NCI-H128 (cell line): ENCODE data around the gene CRISPLD2.
"Not testable (repeated sequence)": the region's sequence is repeated elsewhere in the genome, so short reads cannot be mapped to it uniquely, and the experiment has no call there.

Experiments
- DNase-seq: peaks from one replicate; lab custom pipeline; 2025; ENCODE audit not compliant: unreplicated experiment; lab: John Stamatoyannopoulos, UW

CRISPLD2 gene

DNA sequence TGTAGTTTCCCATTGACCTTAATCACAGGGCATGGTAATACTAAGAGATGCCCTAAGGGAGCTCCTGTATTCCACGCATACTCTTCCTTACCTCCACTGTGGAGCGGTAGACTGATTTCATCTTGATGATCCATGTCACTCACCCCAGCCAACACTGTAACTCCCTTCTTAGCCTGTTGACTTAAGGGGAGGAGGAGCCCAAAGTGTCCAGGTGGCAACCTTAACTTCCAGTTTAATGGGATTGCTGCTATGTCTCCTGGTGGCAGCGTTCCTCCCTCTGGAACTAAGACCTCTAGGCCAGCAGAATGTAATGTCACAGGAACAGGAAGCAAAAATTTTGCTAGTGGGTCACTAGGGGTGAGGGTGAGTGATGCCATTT is 36.4 kb downstream of the CRISPLD2 start:
- DNase-seq = not testable (repeated sequence)

DNA sequence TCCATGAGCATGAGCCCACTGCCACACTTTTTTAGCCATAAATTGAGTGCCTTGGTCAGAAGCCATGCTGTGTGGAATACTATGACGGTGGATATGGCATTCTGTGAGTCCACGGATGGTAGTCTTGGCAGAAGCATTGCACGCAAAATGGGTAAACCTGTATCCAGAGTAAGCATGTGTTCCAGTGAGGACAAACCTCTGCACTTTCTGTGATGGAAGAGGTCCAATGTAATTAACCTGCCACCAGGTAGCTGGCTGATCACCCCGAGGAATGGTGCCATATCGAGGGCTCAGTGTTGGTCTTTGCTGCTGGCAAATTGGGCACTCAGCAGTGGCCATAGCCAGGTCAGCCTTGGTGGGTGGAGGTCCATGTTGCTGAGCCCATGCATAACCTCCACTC is 37.0 kb downstream of the CRISPLD2 start:
- DNase-seq = not testable (repeated sequence)

DNA sequence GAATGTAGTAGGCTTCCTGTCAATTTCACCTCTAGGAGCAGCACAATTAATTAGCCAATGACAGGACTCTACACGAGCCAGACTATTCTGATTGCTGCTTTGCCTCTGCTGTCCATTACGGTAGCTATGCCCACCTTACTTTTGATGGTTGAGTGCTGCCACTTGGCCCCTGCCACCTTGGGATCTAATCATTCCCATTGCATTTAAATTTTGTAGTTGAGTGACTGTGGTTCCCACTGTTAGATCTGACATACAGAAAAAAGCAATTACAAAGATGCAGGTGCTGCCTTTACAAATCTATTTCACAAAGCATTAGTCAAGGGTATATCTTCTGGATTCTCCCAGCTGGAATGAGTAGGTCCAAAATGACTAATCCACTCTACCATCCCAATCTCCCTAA is 39.9 kb downstream of the CRISPLD2 start:
- DNase-seq = no peak

DNA sequence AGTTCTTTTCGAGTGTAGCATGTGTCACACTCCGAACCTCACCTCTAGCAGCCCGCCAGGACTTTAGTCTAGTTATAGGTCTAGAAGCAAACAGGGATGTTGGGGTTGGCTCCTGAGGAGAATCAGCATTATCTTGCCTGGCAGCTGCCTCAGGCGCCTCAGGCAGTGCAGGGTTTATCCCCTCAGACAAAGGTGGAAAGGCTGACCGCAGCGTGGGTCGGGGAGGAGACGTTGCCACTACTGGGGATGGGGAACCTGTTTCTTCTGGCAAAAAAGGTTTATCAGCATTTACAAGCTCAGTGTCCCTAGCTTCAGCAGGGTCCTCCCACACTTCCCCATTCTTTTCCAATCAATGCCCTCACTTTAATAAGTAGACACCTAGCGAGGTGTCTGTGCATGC is 40.6 kb downstream of the CRISPLD2 start:
- no peak for DNase-seq

DNA sequence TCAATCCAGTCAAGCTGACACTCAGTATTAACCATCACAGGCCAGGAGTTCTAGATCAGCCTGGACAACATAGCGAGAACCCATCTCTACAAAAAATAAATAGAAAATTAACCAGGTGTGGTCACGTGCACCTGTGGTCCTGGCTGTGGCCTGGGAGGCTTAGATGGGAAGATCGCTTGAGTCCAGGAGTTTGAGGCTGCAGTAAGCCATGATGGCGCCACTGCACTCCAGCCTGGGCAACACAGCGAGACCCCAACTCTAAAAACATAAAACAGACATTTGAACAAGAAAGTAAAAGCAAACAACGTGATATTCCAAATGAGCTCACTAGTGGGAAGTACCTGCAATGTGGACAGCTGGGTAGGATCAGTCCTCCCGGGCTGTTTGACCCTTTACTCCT is 41.9 kb downstream of the CRISPLD2 start:
- no peak for DNase-seq

DNA sequence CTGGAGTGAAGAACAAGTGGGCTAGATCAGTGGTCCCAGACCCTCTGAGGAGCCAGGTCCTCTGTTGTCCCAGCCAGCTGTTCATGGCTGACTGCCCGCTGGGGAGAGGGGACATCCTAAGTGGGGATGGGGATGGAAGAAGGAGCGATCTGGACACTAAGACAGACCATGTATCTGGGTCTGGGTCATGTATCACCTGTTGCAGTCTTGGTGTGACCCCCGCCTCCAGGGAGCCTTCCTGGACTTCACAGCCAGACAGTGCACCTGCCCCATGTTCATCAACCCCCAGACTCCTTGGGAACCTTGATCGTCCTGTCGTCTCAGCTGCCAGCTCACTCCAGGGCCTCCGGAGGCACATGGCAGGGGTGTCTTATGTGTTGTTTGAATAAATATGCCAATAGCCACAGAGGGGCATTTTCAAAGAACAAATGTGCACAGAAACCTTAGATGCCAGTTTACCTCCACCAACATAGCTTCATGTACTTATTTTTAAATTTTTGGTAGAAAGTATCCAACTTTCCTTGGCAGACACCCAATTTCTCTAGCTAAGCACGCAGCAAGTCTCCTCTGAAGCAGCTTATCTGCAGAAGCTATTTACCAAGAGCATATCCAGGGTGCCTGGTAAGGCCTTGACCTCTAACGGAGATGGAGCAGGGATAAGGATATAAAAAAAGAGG is 43.2 kb downstream of the CRISPLD2 start:
- DNase-seq = no peak

DNA sequence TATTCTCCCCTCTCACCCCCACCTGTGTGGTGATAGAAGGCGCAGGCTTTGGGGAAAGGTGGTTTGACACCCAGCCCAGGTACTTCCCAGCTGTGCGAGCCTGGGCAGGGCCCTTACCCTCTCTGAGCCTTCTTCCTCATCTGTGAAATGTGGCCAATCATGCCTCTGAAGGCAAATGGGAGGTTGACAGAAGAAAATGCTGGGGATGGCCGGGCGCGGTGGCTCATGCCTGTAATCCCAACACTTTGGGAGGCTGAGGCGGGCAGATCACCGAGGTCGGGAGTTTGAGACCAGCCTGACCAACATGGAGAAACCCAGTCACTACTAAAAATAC is 43.7 kb downstream of the CRISPLD2 start:
- DNase-seq = no peak

DNA sequence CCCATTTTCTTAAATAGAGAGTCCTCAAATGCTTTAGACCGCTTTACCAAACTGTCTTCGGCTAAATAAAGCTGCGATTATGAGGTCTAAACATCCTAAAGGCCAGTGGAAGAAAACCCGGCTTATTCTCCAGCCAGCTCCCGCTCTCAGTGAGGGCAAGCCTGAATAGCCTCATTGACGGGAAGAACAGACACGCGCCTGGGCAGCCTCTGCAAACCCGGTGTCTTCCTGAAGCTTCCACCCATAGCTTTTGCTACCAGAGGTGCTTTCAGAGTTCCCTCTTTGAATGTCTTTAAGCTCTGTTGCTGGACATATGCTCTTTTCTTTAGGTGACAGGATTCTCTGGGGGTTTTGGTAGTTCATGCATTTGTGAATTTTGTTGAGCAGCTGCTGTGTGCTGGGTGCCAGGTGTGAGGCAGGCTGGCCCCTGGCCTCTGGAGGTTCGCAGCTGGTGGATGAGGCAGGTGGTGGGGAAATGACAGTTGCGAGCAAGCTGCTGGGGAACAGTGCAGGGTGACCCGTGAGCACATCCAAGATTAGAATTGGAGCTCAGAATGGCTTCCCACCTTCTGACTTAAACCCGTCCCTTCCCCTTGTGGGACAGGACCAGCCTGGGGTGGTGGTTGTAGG is 44.7 kb downstream of the CRISPLD2 start:
- DNase-seq = no peak

DNA sequence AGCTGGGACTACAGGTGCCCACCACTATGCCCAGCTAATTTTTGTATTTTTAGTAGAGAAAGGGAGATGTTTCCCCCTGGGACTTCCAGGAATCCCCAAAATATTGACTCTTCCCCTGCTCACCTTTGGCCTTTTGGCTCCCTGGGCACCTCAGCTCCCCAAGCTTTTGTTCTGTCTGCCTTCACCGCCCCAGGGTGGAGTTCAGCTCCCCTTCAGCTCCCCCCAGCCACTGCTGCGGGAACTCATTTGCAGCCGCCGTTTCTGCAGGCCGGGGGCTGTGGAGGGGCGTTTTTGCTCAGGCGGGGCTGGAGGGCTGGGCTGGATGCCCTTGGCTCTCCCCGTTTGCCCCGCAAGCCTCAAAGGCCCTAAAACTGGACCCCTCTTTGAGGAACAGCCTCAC is 47.9 kb downstream of the CRISPLD2 start:
- no peak for DNase-seq

DNA sequence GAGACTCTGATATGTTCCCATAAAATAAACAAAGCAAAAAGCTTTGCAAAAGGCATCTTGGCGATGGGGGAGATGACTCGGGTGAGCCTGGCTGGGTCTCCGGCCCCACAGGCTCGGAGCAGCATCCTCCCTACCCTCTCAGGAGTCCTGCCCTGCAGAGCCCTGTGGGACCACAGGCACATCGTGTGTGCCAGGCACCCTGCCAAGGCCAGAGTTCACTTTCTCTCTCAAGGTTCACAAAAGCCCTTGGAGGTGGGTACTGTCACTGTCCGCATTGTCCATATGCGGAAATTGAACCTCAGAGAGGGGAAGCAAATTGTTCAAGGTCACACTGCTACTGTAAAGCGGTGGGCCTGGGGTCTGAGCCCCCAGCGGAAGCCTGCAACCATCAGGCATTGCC is 48.5 kb downstream of the CRISPLD2 start:
- no peak for DNase-seq

DNA sequence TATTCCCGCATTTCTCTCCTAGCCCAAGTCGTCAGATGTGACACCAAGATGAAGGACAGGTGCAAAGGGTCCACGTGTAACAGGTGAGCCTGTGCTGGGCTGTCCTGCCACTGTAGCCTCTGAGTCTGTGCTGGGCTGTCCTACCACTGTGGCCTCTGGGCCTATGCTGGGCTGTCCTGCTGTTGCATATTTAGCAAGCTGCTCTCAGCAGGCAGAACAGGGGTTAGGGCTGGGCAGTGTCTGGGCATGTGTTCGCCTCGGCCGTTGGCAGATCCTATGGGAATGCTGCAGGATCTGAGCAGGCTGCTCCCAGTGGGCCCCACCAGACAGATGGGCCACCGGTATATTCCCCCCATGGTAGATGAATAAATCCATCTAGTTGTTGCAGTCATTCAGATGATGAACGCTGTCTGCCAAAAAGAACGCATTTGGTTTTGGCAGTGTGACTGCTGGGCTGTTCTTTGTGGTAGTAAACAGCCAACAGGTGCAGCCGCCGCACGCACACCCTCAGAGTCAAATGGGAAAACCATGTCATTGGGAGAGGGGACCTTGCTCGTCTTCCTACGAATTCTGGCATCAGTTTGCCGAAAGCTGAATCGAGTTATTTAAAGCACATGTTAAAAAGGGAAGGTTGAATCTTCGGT is 49.2 kb downstream of the CRISPLD2 start:
- DNase-seq = no peak

DNA sequence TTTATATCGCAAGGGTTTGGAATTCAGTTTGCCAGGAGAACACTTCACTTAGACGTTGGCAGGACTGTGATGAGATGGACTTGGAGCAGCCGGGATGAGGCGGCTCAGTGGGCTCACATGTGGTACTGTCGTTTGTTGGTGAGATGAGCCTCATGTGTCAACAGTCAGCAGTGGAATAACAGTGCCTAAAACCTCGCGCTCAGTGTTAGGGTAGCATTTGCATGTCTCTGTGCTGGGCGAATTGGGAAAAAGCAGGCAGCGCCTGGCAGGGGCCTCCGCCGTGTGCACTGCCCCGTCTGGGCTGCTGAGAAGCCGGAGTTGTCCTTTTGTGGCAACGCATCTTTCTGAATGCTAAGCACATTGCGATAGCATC is 49.7 kb downstream of the CRISPLD2 start:
- DNase-seq = no peak

DNA sequence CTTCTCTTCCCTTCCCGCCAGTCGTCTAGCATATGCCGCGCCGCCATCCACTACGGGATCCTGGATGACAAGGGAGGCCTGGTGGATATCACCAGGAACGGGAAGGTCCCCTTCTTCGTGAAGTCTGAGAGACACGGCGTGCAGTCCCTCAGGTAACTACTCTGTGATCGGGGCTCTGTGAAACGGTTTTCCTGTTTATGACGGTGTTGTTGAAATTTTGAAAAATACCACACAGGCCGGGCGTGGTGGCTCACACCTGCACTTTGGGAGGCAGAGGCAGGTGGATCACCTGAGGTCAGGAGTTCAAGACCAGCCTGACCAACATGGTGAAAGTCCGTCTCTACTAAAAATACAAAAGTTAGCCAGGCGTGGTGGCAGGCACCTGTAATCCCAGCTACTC is 53.2 kb downstream of the CRISPLD2 start:
- DNase-seq = not testable (repeated sequence)

DNA sequence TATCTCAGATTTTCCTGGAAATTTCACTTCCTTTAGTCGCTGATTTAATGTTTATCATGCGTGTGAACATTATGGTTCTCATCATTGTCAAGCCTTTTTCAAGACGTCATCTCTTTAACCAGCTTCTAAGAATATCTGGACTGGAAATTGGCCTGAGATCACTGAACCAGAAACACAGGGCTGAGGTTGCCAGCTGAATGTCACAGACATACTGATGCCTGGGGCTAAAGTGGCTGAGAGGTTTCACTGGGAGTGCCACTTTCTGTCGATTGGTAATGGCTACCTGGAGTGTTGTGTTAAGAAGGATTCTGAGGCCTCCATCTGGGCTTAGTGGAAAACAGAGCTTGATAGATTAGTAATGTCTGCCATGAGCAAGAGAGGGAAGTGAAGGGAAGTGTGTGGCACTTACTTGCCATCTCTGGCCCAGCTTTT is 54.2 kb downstream of the CRISPLD2 start:
- no peak for DNase-seq

DNA sequence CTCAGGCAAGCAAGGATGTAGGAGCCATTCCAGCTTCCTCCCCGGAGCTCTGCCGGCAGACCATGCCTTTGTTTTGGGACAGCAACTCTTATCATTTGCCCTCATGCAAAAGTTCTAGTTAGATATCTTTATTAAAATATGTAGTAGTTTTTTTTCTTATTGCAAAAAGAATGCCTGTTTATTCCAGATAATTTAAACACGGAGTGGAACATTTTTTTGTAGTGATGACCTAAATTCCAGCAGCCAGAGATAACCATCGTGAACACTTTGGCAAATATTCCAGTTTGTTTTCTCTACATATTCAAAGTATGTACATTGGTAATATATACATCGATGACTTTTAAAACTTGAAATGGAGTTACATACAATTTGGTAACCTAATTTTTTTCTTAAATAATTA is 54.8 kb downstream of the CRISPLD2 start:
- no peak for DNase-seq

DNA sequence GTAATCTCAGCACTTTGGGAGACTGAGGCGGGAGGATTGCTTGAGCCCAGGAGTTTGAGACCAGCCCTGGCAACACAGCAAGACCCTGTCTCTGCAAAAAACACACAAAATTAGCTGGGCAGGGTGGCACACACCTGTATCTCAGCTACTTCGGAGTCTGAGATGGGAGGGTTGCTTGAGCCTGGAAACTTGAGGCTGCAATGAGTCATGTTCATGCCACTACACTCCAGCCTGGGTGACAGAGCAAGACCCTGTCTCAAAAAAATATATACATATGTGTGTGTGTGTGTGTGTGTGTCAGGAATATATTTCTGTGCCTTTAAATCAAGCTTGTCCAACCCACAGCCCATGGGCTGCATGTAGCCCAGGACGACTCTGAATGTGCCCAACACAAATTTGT is 55.2 kb downstream of the CRISPLD2 start:
- no peak for DNase-seq

DNA sequence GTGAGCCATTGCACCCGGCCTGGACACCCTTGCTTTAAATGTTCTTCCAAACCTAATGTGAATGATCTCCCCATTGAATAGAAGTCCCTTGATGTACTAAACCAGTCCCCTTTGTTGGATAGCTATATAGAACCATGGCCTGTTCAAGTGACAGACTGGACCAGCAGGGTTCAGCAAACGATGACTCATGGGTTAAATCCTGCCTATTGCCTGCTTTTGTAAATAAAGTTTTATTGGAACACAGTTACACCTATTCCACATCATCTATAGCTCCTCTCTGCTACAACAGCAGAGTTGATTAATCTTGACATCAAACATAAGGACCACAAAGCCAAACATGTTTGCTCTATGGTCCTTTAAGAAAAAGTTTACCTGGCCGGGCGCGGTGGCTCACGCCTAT is 56.1 kb downstream of the CRISPLD2 start:
- DNase-seq = no peak

DNA sequence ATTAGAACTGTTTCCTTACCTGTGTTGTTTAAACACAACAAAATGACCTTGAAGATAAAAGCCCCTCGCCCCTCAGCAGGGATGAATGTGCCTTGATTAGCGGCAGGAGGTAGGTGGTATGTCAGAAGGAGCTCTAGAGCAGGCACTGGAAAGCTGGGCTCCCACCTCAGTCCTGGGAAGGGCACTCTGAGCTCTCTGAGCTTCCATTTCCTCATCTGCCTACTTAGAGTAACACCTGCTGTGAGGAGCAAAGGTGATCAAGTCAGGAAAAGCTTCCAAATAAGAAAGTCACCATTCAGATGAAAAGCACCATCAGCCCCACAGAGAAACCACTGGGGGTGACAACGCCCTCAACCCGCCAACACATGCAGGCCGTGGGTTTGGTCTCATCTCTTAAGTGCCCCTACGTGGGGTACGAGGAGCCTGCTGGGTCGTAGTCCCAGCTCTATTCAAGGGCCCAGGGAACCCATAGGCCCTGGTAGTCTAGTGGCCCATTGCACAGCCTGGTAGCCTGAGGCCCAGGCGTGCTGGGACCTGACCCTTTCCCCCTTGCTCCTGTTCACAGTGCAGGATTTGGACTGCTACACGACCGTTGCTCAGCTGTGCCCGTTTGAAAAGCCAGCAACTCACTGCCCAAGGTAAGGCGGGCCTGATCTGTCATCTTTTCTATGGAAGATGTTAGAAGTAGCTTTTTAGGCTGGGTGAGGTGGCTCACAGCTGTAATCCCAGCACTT is 57.3 kb downstream of the CRISPLD2 start:
- DNase-seq = no peak

DNA sequence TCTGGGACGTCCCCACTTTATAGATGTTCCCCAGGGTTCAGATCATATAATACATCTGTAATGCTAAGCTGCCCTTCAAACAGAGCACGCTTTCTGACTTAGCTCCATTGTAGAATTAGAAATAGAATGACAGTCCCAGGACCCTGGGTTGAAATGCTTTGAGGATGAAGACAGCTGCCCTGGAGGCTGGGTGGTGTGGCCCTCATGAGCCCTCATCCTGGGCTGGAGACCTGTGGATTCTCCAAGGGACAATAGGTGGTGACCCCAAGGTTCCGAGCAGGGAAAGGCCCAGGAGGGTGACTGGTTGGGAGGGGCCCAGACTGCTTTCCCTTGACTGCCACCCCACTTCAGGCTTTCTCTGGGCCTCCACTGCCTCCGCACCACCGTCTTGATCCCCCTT is 59.0 kb downstream of the CRISPLD2 start:
- no peak for DNase-seq

DNA sequence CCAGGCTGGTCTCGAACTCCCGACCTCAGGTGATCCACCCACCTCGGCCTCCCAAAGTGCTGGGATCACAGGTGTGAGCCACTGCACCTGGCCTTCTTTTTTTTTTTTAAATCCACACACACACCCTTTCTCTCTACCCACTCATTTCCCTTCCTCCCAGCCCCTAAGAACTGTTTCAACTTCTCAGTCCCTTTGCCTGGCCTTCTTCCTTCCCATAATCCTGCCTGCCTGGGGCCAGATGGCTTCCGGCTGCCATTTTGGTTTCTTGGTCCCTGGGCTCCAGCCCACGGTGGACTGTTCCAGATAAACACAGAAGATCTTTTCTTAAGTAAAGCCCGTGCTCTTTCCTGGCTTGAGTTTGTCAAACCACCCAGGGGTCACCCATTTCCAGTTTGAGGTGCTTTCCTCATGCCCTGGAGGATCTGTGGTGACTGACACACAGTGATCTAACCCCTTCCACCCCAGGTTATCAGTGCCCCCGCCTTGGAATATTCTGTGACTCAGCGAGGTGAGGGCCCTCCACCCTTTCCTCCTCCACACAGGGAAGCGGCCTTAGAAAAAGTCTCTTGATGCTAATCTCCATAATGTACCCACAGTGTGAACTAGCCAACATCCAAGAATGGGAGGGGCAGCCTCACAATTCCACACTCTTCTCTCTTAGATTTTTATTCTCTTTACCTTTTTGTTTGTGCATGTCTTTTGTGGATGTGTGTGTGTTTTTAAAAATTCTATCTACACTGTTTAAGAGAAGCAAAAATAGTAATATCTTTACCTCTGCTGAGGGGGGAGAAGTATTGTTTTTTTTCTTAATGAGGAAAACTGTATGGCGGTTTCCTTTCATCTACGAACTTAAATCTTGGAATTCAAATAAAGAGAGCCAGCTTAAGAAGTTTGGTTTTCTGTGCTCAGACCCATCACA is 60.0 kb downstream of the CRISPLD2 start:
- DNase-seq = no peak
